HepG2 (cell line): Measurements from ENCODE around the gene APBA3. TPM values are rescaled to one million over a fixed set of nuclear protein-coding genes. Genes with fewer than 3 reads are reported as not detected.

Experiments used
- ATAC-seq: fragments of 200-7000 bp; cut with Tn5 transposase; 3 replicates; pipeline ENCODE4 v1.9.1; 2020; ENCODE audit warnings: mild to moderate bottlenecking, moderate library complexity
- BruUV-seq: library from RNA; stranded (reverse); fragments of 400-500 nt; replicated peaks from 2 replicates; lab custom pipeline; 2021; lab: Mats Ljungman, UMichigan
- CTCF ChIA-PET: fragments of 300-600 bp; formaldehyde crosslinking; extraction: SDS; loops from one replicate; lab custom pipeline; 2021; ENCODE audit warnings: low total read pairs, inconsistent platforms, low intra/inter-chr PET ratio; lab: Yijun Ruan, JAX
- POLR2A ChIA-PET: fragments of 350-600 bp; sonication (Branson Sonifier 250); formaldehyde crosslinking; loops from one replicate; lab custom pipeline; 2020; ENCODE audit warnings: antibody characterized with exemption, inconsistent platforms; lab: Yijun Ruan, JAX
- DNase-seq: peaks from one replicate; pipeline ENCODE4 v3.0.0-alpha.2; 2015; ENCODE audit warnings: low spot score
- FAIRE-seq: peaks from 3 replicates; lab custom pipeline; 2011; peaks lifted over from hg19 to GRCh38; lab: Jason Lieb, UNC
- H2AFZ ChIP-seq: one replicate; pipeline ENCODE4 v1.6.1; 2011; ENCODE audit warnings: low read length, inconsistent platforms
- H3K27ac ChIP-seq: fragments of 300-600 bp; 3 replicates; pipeline ENCODE4 v1.8.0; 2011; ENCODE audit warnings: mixed run types, mild to moderate bottlenecking, mixed read lengths, low read length, inconsistent platforms; ENCODE audit not compliant: insufficient read depth; ENCODE audit errors: extremely low read length
- H3K27me3 ChIP-seq, 2 experiments: fragments of 200-600 bp in 1 of 2; 2 replicates in 1 of 2; 3 replicates in 1 of 2; pipeline versions ENCODE4 v1.6.0 to v1.8.0; 2011; ENCODE audit warnings: low read length in 2 of 2, mild to moderate bottlenecking in 2 of 2, moderate library complexity in 2 of 2, inconsistent platforms in 1 of 2; ENCODE audit not compliant: insufficient read depth in 2 of 2, control insufficient read depth in 1 of 2
- H3K36me3 ChIP-seq, 2 experiments: fragments of 200-600 bp in 1 of 2; replicated peaks in 1 of 2; 2 replicates in 1 of 2; 3 replicates in 1 of 2; pipeline versions ENCODE4 v1.5.1 to v1.8.0; 2011; ENCODE audit warnings: low read length in 2 of 2, inconsistent platforms in 1 of 2; ENCODE audit not compliant: insufficient read depth in 2 of 2, control insufficient read depth in 1 of 2
- H3K4me1 ChIP-seq: 2 replicates; pipeline ENCODE4 v1.5.1; 2012; ENCODE audit warnings: low read length, inconsistent platforms; ENCODE audit not compliant: insufficient read depth
- H3K4me2 ChIP-seq: 2 replicates; pipeline ENCODE4 v1.6.0; 2011; ENCODE audit warnings: low read depth, low read length, inconsistent platforms
- H3K4me3 ChIP-seq, 3 experiments: fragments of 200-600 bp in 1 of 3; sonication (generic), shearing (Covaris generic) in 1 of 3; replicated peaks in 1 of 3; 2 replicates each; pipeline ENCODE4 v1.5.1; 2011 to 2016; ENCODE audit warnings: low read length in 3 of 3, inconsistent platforms in 2 of 3, low read depth in 2 of 3, mild to moderate bottlenecking in 2 of 3, control low read depth in 1 of 3, mixed read lengths in 1 of 3; ENCODE audit not compliant: insufficient read depth in 1 of 3
- H3K79me2 ChIP-seq: one replicate; pipeline ENCODE4 v1.6.1; 2011; ENCODE audit warnings: low read length, inconsistent platforms; ENCODE audit not compliant: insufficient read depth
- H3K9ac ChIP-seq: 2 replicates; pipeline ENCODE4 v1.6.0; 2011; ENCODE audit warnings: mild to moderate bottlenecking, low read depth, low read length, inconsistent platforms; ENCODE audit not compliant: insufficient read depth
- H3K9me3 ChIP-seq: 2 replicates; pipeline ENCODE4 v1.5.1; 2012; ENCODE audit warnings: mild to moderate bottlenecking, low read length
- H4K20me1 ChIP-seq: 2 replicates; pipeline ENCODE4 v1.6.0; 2011; ENCODE audit warnings: inconsistent platforms, mild to moderate bottlenecking, low read length, moderate library complexity; ENCODE audit not compliant: insufficient read depth
- AFF4 ChIP-seq: sonication (generic); formaldehyde crosslinking; IDR thresholded peaks from 2 replicates; pipeline ENCODE4 v1.4.0; 2020; ENCODE audit warnings: missing genetic modification reagents
- ATF2 ChIP-seq: sonication (generic); formaldehyde crosslinking; IDR thresholded peaks from 2 replicates; pipeline ENCODE4 v1.4.0; 2020; ENCODE audit warnings: missing genetic modification reagents
- FOSL2 ChIP-seq: sonication (generic); formaldehyde crosslinking; IDR thresholded peaks from 2 replicates; pipeline ENCODE4 v1.4.0; 2020; ENCODE audit warnings: missing genetic modification reagents
- GMEB1 ChIP-seq: sonication (generic); formaldehyde crosslinking; IDR thresholded peaks from 2 replicates; pipeline ENCODE4 v1.5.1; 2020; ENCODE audit warnings: missing genetic modification reagents, mild to moderate bottlenecking, borderline replicate concordance
- GPBP1L1 ChIP-seq: sonication (generic); formaldehyde crosslinking; IDR thresholded peaks from 2 replicates; pipeline ENCODE4 v1.5.0; 2020; ENCODE audit warnings: mild to moderate bottlenecking, missing genetic modification reagents
- HMG20B ChIP-seq: conservative IDR thresholded peaks from 2 replicates; pipeline ENCODE4 v1.6.1; 2016; ENCODE audit warnings: missing genetic modification reagents, missing compliant biosample characterization
- MEF2D ChIP-seq: sonication (generic); formaldehyde crosslinking; IDR thresholded peaks from 2 replicates; pipeline ENCODE4 v1.5.1; 2020; ENCODE audit warnings: mild to moderate bottlenecking, missing genetic modification reagents
- MTA1 ChIP-seq: sonication (generic); formaldehyde crosslinking; IDR thresholded peaks from 2 replicates; pipeline ENCODE4 v1.4.0; 2020; ENCODE audit warnings: missing genetic modification reagents, mild to moderate bottlenecking, borderline replicate concordance
- RNF2 ChIP-seq: fragments of 450-650 bp; conservative IDR thresholded peaks from 2 replicates; pipeline ENCODE4 v1.6.1; 2016; ENCODE audit warnings: low read depth
- SMC3 ChIP-seq: IDR thresholded peaks from 2 replicates; pipeline ENCODE4 v1.6.1; 2011; ENCODE audit warnings: low read length, improper control_type of control experiment
- TBX3 ChIP-seq: fragments of 450-650 bp; IDR thresholded peaks from 2 replicates; pipeline ENCODE4 v1.6.1; 2017; ENCODE audit warnings: antibody characterized with exemption, mild to moderate bottlenecking, inconsistent platforms, borderline replicate concordance
- U2AF1 ChIP-seq: fragments of 200-400 bp; formaldehyde crosslinking; optimal IDR thresholded peaks from 2 replicates; pipeline ENCODE3; 2017; ENCODE audit warnings: mild to moderate bottlenecking, low read depth, low read length
- ZFX ChIP-seq: sonication (generic); formaldehyde crosslinking; IDR thresholded peaks from 2 replicates; pipeline ENCODE4 v1.4.0; 2020; ENCODE audit warnings: mild to moderate bottlenecking, low read depth, missing genetic modification reagents, moderate library complexity
- ZKSCAN5 ChIP-seq: sonication (generic); formaldehyde crosslinking; IDR thresholded peaks from 2 replicates; pipeline ENCODE4 v1.5.1; 2020; ENCODE audit warnings: mild to moderate bottlenecking, missing genetic modification reagents
- ZNF10 ChIP-seq: sonication (generic); formaldehyde crosslinking; IDR thresholded peaks from 2 replicates; pipeline ENCODE4 v1.4.0; 2020; ENCODE audit warnings: mild to moderate bottlenecking, low read depth, missing genetic modification reagents, borderline replicate concordance
- ZNF17 ChIP-seq: sonication (generic); formaldehyde crosslinking; IDR thresholded peaks from 2 replicates; pipeline ENCODE4 v1.5.0; 2020; ENCODE audit warnings: mild to moderate bottlenecking, missing genetic modification reagents
- ZNF3 ChIP-seq: IDR thresholded peaks from 2 replicates; pipeline ENCODE4 v1.7.0; 2017; ENCODE audit warnings: inconsistent platforms
- ZNF775 ChIP-seq: sonication (generic); formaldehyde crosslinking; IDR thresholded peaks from 2 replicates; pipeline ENCODE4 v1.4.0; 2020; ENCODE audit warnings: missing genetic modification reagents, mild to moderate bottlenecking, moderate library complexity, borderline replicate concordance
- WGBS: methylation state at CpG from one replicate; pipeline ENCODE4 v1.1.6; 2017; ENCODE audit warnings: low lambda C conversion rate; 5-methylcytosine and 5-hydroxymethylcytosine counted together
- in situ Hi-C: cut with HindIII; loops from 2 replicates; pipeline ENCODE4 v1.10.0; 2017; ENCODE audit warnings: low pct_unique_long_range_greater_than_20kb; ENCODE audit not compliant: extremely low pct_ligation_motif_present
- intact Hi-C: fragments of 100-400 bp; cut with micrococcal nuclease; formaldehyde crosslinking; loops from one replicate; pipeline ENCODE4 v1.10.0; 2022; ENCODE audit not compliant: unreplicated experiment
- polyA plus RNA-seq, 8 experiments: library from polyadenylated mRNA; depleted of rRNA in 3 of 8; stranded (reverse) in 7 of 8; unstranded in 1 of 8; fragments of >200 nt; fragmentation: Illumina TruSeq in 4 of 8; extraction: Trizol in 4 of 8; gene quantifications; 2 replicates each; pipeline versions ENCODE4 v1.2.1 to v1.2.3, GENCODE V29; 2011 to 2016; ENCODE audit warnings: low read depth in 4 of 8, missing spikeins in 1 of 8, mixed read lengths in 1 of 8; ENCODE audit not compliant: insufficient read depth in 1 of 8
- total RNA-seq, 5 experiments: library from RNA; depleted of rRNA; stranded (reverse); fragments of >200 nt; fragmentation: Illumina TruSeq; extraction: Trizol; gene quantifications; 2 replicates each; pipeline ENCODE4 v1.2.3, GENCODE V29; 2016; ENCODE audit warnings: low read depth in 1 of 5

APBA3 gene
- total and polyA plus RNA-seq, 2 of the 13 experiments (the other 11 are each of a cell fraction or from before 2014, with no cell fraction given) = 14.2 to 14.3 TPM

- peaks cover under 1% of the 10 kb centered on the region; the same call in 1 of the 2 replicates for H3K9me3 ChIP-seq
- no TSS peak for BruUV-seq
- H3K27ac ChIP-seq = no peak overlapping the region
- in situ Hi-C loops = no loop called here
- no peak overlapping the region for H3K4me3 ChIP-seq
- no peak overlapping the region for H3K4me2 ChIP-seq
- ChIA-PET POLR2A (no interaction called here), CTCF (no interaction called here)
- no peak overlapping the region for H3K9ac ChIP-seq
- H4K20me1 ChIP-seq = no peaks in the 10 kb centered on the region
- H3K79me2 ChIP-seq = no peaks in the 10 kb centered on the region
- WGBS = 27% methylated on average over 5 of the region's 5 CpGs
- H3K27me3 ChIP-seq = peaks cover 0 to 19% of the 10 kb centered on the region in 2 experiments; a peak in 3 of 5 replicates
- no peaks in the 10 kb centered on the region for H3K36me3 ChIP-seq
- FAIRE-seq (no peak), DNase-seq (no peak), ATAC-seq (peak; percentile 19; the same call in 1 of the 3 replicates)
- no peaks in the 10 kb centered on the region for H3K4me1 ChIP-seq
- no peak overlapping the region for H2AFZ ChIP-seq
- intact Hi-C loops = no loop called here
- TF ChIP-seq GMEB1 = no peak
- TF ChIP-seq ATF2 (CRISPR knock-in tag) = no peak
- no peak for TF ChIP-seq ZNF3 (CRISPR knock-in tag)
- TF ChIP-seq ZNF17 = no peak
- TF ChIP-seq ZNF775 (CRISPR knock-in tag) = no peak
- TF ChIP-seq RNF2 = no peak
- no peak for TF ChIP-seq MTA1 (CRISPR knock-in tag)
- TF ChIP-seq AFF4 (CRISPR knock-in tag) = no peak
- TF ChIP-seq ZNF10 = no peak
- no peak for TF ChIP-seq U2AF1
- TF ChIP-seq SMC3 = no peak
- TF ChIP-seq GPBP1L1 (CRISPR knock-in tag) = no peak
- TF ChIP-seq MEF2D = no peak
- no peak for TF ChIP-seq TBX3
- TF ChIP-seq FOSL2 (CRISPR knock-in tag) = no peak
- no peak for TF ChIP-seq HMG20B (CRISPR knock-in tag)
- no peak for TF ChIP-seq ZFX (CRISPR knock-in tag)
- no peak for TF ChIP-seq ZKSCAN5
Measured at GRCh38 chr19:3775831-3776230, 14.3 kb upstream of the APBA3 start.
